Stimulated activated CD4-positive, alpha-beta T cell treated with anti-CD3 and anti-CD28 coated beads, Interleukin-1b, Interleukin-23, amount 100 ng/mL, for 48 hours (primary cell): ENCODE measurements around the gene PPP6R1.

Experiments
- DNase-seq: peaks from one replicate; pipeline ENCODE4 v3.0.0-alpha.2; 2020

Gene PPP6R1, protein sequence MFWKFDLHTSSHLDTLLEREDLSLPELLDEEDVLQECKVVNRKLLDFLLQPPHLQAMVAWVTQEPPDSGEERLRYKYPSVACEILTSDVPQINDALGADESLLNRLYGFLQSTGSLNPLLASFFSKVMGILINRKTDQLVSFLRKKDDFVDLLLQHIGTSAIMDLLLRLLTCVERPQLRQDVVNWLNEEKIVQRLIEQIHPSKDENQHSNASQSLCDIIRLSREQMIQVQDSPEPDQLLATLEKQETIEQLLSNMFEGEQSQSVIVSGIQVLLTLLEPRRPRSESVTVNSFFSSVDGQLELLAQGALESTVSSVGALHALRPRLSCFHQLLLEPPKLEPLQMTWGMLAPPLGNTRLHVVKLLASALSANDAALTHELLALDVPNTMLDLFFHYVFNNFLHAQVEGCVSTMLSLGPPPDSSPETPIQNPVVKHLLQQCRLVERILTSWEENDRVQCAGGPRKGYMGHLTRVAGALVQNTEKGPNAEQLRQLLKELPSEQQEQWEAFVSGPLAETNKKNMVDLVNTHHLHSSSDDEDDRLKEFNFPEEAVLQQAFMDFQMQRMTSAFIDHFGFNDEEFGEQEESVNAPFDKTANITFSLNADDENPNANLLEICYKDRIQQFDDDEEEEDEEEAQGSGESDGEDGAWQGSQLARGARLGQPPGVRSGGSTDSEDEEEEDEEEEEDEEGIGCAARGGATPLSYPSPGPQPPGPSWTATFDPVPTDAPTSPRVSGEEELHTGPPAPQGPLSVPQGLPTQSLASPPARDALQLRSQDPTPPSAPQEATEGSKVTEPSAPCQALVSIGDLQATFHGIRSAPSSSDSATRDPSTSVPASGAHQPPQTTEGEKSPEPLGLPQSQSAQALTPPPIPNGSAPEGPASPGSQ

DNA sequence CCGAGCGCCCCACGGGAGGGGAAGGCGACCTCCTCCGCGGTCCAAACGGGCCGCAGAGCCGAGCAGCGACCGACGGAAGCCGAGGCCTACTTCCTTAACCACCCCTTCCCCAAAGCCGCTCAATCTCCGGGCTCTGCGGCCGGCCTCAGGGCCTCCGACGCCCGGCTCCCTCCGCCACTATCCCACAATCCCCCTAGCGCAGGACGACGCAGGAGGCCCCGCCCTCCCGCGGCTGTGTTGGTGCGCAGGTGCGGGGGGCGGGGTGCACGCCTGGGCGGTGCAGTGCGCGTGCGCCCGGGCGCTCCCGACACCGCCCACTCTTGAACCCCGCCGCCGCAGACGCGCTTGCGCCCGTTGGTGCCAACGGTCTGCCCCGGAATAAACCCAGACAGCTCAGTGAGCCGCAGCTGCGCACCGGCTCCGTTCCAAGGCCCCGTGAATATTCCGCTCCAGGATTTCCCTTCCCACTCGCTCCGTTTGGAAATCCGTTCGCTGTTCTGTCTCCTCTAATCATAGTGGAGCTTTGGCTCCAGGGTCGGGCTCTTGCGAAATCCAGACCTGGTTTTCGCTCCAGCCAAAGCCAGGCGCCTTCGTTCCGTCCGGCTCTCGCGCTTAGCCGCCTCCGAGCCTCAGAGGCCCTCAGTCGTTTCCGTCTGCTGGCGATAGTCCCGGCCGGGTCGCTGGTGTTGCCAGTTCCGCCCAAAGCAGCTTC, at the start of gene PPP6R1:
TSS of gene PPP6R1 (minus strand) at position 190 of the 712 bp plus-strand sequence. CDS start 11,914 bp downstream, outside the sequence.
- peak; percentile 95 for DNase-seq

DNA sequence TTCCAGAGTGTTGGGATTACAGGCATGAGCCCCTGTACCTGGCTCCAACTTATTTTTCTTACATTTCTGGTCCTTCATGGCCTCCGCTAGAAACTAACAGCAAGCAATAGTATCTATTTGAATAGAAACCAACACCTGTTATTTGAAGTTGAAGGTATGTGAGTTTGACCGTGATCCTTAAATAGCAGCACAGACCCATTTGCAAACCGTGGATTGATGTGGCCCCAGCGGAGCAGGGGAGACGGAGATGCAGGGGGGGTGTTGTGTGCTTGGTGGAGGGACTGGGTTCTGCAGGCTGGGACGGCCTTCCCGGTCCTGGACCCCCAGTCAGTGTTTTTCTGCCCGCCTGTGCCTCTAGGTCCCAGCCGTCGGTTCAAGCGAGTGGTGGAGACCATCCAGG, 49.5 kb upstream of the PPP6R1 start:
- no peak for DNase-seq

DNA sequence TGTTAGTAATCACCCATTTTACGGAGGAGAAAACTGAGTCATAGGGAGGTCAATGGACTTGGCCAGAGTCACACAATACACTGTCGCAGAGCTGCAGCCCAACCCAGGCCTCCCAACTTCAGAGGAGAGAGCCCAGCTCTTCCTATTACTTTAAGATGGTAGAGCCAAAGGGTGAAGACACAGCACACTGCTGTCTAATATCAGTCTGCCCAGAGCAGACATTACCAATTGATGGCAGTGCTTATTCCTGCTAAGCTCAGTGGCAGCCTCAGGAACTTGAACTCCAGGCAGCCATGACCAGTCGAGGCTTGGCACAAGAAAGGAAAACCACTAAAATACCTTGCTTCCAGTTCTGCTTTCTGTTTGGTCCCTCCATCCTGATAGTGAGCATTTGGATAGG, 47.9 kb upstream of the PPP6R1 start:
- DNase-seq: no peak

DNA sequence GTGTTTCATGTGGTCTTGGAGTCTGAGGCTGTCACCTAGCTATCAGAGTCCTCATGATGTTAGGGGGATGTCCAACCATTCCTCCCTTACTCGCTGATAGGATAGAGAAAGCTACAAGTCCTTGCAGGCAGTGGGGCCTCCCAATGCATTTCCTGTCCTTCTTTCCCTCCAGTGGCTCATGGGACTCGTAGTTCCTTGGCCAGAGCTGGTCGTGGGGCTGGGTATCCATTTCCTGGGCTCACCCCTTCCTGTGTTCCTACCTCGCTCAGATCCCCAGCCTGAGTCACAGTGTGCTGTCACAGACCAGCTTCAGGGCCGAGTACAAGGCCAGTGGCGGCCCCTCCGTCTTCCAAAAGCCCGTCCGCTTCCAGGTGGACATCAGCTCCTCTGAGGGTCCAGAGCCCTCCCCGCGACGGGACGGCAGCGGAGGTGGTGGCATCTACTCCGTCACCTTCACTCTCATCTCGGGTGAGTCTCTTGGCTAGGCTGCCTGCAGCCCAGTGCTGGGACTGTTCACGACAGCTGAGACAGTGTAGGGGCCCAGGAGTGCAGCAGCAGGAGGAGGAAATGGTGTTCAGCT, 47.3 kb upstream of the PPP6R1 start:
- no peak for DNase-seq

DNA sequence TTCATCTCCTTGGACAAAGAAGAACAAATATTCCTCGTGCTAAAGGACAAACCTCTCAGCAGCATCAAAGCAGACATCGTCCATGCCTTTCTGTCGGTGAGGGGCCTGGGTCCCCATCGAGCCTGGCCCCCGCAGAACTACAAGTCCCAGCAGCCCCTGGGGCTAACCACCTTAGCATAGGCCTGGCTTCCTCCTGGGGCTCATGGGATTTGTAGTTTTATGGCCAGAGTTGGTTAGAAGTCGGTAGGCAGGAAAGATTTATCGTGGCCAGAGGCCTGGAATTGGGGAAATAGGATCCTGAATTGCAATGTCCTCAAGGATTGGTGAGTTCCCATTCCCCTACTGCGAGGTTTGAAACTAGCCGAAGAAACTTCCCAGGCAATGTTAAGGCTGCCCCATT, 46.7 kb upstream of the PPP6R1 start:
- DNase-seq: peak; percentile 45

DNA sequence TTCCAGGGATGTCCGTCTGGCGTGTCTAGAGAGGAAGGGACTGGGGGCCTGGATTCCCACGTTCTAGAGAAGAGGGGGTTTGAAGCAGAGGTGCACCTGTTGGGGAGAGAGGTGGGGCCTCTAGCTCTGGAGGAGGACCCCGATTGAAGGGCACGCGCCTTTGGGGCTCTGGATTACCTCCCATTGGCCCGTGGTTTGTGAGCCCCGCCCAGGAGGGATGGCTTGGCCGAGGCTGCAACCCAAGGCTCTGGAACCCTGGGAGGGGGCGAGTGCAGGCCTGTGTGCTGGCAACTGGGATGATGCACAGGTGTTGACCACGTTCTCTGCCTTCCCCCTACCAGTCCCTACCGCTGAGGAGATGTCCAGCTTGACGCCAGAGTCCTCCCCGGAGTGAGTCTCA, 46.2 kb upstream of the PPP6R1 start:
- DNase-seq: no peak

DNA sequence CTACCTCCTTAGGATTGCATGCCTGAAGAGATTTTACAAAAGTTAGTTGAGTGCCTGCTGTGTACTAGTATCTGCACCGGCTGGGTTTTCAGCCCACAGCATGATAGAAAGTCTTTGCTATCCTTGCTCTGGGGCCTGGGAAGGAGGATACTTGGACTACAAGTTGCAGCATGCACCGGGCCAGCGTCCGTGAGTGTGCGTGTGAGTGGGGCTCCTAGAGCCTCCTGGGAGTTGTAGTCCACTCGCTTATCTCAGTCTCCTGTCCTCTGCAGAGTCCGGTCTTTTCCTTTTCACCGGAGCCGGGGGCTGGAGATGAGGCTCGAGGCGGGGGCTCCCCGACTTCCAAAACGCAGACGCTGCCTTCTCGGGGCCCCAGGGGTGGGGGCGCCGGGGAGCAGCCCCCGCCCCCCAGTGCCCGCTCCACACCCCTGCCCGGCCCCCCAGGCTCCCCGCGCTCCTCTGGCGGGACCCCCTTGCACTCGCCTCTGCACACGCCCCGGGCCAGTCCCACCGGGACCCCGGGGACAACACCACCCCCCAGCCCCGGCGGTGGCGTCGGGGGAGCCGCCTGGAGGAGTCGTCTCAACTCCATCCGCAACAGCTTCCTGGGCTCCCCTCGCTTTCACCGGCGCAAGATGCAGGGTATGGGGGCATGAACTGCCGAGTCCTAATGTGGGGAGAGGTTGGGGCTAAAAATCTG, 45.6 kb upstream of the PPP6R1 start:
- DNase-seq: peak; percentile 43

DNA sequence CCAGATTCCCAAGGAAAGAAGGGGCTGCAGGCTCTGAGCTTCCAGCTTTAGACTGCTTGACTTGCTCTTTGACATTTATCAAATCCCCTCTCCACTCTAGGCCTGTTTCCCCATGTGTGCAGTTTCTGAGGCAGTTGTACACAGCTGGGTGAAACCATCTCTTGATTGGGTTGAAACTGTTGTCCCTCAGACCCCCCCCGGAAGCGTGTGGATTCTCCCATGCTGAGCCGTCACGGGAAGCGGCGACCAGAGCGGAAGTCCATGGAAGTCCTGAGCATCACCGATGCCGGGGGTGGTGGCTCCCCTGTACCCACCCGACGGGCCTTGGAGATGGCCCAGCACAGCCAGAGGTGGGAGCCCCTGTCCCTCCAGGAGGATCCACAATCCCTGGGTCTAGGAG, 44.7 kb upstream of the PPP6R1 start:
- no peak for DNase-seq

DNA sequence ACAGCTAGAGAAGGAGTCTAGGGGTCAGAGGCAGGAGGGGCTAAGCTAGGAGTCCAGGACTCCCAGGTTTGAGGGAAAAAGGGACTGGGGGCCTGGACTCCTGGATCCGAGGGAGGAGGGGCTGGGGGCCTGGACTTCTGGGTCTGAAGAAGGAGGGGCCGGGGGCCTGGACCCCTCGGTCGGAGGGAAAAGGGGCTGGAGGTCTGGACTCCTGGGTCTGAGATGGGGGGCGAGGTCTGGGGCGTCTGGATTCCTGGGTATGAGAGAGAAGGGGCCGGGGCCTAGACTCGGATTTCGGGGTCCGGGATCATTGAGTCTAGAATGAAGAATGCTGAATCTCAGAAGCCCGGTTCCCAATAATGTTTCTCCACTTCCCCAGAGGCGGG, 43.5 kb upstream of the PPP6R1 start:
- DNase-seq: no peak

DNA sequence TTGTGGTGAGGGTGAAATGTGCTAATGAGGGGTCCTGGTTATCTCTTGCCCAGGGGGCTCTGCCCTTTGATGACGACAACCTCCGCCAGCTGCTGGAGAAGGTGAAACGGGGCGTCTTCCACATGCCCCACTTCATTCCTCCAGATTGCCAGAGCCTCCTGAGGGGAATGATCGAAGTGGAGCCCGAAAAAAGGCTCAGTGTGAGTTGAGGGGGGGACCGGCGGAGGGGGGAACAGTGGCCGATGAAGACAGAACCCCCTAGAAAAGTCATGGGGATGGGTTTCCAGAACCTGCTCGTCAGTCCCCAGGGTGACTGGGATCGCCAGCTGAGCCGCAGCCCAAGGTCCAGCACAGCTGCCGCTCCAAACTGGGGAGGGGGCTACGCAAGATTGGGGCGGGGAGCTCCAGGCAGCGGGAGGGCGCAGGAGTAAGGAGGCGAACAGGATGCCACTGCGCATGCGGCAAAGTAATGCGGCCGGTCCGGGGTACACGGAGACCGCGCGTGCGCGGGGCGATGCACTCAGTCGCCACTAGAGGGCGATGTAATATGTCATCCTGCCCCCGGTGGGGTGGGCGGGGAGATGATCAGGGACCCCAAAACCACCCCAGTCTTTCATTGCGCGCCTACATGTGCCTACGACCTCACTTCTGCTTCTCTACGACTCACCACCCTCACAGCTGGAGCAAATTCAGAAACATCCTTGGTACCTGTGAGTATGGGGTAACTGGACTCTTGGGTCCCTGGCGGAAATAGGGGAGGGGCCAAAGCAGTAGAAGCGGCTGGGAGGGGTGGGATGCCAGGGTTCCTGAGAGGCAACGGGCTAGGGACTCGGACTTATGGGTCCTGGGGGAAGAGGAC, 42.9 kb upstream of the PPP6R1 start:
- peak; percentile 92 for DNase-seq

DNA sequence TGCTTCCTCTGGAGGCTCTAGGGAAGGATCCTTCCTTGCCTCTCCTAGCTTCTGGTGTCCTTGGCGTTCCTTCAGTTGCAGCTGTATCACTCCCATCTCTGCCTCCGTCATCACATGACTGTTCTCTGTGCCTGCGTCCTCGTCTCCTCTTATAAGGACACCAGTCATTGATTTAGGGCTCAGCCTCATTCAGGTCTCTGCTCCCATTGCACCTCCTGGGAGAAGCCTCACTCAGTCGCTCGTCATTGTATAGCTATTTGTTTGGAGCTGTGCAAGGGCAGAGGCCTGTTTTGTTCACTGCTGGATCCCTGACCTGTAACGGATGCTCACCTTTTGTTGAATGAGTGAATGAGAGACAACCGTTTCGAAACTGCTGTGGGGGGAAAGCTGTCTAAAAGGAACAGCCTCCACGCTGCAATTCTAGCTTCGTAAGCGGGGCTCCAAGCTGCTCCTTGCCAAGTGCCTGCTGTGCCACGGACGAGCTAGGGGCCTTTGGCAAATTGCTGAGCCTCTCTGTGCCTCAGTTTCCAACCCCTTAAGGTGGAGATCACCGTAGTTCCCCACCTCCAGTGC, 42.2 kb upstream of the PPP6R1 start:
- no peak for DNase-seq

DNA sequence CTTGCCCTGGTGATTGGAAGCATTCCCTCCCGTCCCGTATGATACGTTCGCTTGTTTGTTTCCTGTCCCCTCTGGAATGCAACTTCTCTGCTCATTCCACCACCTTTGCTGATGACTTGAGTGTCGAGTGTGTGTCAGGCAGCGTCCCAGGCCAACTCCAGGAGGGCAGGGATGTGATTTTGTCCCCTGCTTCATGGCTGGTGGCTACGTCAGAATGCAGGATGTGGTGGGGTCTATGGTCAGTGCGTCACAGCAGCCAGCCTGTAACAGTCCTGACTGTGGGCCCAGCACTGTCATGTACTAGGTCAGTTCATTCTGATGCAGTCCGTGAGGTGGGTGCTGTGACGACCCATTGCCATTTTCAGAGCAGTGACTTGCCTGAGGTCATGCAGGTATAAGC, 41.2 kb upstream of the PPP6R1 start:
- no peak for DNase-seq

DNA sequence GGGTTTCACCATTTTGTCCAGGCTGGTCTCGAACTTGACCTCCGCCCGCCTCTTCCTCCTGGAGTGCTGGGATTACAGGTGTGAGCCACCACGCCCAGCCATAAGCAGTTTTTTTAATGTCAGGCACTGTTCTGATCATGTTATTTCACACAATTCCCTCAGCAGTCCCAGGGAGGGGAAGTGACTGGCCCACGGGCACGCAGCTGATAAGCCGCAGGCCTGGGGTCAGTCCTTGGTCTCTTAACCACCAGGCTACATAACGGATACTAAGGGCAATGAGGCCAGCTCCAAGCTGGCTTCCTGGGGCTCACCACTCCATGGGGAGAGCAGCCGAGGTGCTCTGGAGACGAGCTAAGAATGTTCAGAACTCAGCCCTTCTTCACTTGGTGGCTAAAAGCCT, 38.5 kb upstream of the PPP6R1 start:
- DNase-seq: no peak

DNA sequence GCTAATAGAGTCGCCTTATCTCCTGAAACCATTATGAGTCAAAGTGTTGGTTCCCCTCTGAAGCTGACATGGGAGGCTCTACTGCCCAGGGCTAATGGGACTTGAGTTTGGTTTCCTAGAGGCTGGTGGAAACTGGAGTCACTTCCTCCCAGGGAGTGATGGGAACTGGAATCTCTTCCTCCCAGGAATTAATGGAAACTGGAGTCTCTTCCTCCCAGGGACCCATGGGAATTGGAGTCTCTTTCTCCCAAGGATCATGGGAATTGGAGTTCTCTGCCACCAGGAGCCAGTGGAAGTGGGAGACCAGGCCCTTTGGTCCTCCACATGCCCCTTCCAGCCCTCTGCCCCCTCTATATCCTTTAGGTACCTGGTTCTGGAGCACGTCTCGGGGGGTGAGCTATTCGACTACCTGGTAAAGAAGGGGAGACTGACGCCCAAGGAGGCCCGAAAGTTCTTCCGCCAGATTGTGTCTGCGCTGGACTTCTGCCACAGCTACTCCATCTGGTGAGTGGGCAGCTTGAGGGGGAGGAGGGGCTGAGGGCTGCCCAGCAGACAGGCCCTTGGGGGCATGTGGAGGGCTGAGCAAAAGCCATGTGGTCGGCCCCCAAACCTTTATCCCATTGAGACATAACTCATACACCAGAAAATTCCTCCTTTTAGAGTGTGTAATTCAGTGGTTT, 30.4 kb upstream of the PPP6R1 start:
- no peak for DNase-seq

DNA sequence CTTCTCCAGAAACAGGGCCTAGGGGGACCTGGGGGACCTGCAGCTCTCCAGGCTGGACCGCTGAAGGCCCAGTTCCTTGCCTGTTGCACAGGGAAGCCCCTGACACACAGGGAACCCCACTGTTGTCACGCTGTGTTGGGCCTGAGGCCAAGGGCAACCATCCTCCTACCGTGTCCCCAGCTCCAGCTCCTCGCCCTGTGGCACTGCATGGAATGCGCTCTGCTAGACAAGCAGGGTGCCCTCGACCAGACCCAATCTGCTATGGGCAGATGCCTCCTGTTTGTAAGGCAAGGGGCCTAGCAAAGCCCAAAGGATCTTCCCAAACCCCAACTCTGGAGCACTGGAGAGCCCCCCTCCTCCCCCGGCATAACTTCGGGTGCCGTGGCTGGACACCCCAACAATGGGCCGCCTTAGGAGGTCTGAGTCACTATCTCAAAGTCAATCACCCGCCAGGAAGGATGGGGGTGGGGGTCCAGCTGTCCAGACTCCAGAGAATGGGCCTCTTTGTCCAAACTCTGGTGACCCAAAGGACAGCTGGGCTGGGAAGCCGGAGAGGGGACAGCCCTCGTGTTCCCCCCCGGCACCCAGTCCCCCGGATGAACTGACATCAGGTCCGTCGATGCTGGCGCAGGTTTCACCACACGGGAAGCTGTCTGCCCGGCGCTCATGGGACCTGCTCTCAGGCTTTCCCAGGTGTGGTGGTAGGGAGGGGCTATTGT, 28.7 kb upstream of the PPP6R1 start:
- DNase-seq: no peak

DNA sequence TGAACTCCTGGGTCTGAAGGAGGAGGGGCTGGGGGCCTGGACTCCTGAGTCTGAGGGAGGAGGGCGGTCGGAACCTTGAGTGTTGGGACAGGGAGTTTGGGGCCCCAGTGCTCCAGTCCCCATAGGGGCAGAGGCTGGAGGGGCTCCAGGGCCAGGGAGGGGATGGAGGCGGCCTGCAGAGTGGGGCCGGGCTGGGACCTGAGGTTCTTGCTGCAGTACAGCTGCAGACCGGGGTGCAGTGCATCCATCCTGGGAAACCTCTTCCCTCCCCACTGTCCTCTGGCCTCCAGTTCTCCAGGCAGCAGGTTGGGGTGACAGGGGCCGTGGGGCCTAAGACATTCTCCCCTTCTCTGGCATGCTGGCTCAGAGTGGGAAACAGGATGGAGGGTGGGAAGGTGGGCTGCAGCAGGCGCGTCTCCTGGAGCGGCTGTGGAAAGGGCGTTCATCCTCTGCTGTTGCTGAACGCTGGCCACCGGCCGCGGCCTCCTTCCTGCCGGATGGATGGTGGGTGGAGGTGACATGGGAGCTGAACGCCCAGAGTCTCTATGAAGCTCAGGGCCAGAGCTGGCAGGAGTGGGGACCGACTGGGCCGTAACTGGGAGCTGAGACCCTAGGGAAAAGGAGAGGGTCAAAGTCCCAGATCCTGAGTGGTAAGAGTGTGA, 26.5 kb upstream of the PPP6R1 start:
- no peak for DNase-seq

DNA sequence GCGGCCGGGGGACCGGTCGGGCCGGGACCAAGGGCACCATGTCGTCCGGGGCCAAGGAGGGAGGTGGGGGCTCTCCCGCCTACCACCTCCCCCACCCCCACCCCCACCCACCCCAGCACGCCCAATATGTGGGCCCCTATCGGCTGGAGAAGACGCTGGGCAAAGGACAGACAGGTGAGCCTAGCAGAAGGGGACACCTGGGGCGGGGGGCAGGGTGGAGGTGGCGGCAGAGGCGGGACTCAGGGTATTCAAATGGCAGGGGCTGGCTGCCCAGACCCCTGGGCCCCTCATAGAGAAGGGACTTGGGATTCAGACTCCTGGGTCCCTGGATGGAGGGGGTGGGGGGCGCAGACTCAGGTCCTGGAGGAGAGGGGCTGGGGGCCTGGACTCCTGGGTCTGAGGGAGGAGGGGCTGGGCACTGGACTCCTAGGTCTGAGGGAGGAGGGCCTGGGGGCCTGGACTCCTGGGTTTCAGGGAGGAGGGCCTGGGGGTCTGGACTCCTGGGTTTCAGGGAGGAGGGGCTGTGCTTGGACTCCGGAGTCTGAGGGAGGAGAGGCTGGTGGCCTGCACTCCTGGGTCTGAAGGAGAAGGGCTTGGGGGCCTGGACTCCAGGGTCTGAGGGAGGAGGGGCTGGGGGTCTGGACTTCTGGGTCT, 25.7 kb upstream of the PPP6R1 start:
- no peak for DNase-seq

DNA sequence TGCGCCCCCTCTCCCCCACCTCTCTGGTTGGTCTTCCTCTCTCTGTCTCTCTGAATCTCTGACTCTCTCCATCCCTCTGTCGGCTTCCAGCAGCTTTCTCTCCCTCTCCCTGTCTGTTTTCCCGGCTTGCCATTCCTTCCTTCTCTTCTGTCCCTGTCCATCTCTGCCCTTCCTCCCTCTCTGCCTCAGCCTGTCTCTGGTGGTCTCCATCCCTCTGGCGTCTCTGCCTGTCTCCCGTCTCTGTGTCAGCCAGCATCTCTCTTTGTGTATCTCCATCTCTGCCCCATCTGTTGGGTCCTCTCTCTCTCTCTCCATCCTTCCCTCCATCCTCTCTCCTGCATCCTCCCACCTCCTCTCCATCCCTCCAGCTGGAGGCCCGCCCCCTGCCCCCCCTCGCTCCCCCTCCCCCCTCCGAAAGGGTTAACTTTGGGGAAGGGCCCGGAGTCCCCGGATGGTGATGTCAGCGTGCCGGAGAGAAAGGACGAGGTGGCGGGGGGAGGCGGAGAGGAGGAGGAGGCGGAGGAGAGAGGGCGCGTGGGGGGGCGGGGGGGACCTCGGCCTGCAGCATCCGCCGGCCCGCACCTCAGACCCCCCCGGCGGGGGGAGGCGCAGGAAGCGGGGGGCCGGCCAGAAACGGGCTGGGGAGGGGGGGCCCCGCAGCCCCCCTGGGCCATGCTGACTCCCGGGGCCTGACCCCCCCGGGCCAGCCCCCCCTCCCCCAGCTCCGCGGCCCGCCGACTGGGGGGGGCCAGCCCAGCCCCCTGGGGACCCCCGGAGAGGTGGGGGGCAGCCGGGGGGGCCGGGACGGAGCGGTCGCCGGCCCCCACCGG, 24.9 kb upstream of the PPP6R1 start, which contains the start of gene BRSK1:
TSS of gene BRSK1 (plus strand) at position 450 of the 830 bp plus-strand sequence. CDS start 446 bp downstream, outside the sequence.
- DNase-seq: peak; percentile 44
